HG03558 (cell line): ENCODE data around the gene MYADML2.
"Not testable (repeated sequence)": the region's sequence is repeated elsewhere in the genome, so short reads cannot be mapped to it uniquely, and the experiment has no call there.

Experiments
- ATAC-seq: cut with Tn5 transposase; IDR thresholded peaks from one replicate; pipeline ENCODE4 v1.9.1; 2021; ENCODE audit warnings: moderate number of reproducible peaks; ENCODE audit not compliant: unreplicated experiment; ENCODE audit errors: extremely low read depth

Gene MYADML2

GRCh38 chr17:81960130-81960958 lies 13.3 kb upstream of the MYADML2 start:
- no peak for ATAC-seq

GRCh38 chr17:81959362-81960129 lies 12.5 kb upstream of the MYADML2 start:
- ATAC-seq: no peak

GRCh38 chr17:81958633-81959342 lies 11.8 kb upstream of the MYADML2 start:
- ATAC-seq: no peak

- no peak for ATAC-seq
Observed at GRCh38 chr17:81957691-81958432, 10.8 kb upstream of the MYADML2 start.

GRCh38 chr17:81956607-81957589 lies 9.9 kb upstream of the MYADML2 start:
- ATAC-seq: no peak

GRCh38 chr17:81955756-81956544 lies 8.9 kb upstream of the MYADML2 start:
- no peak for ATAC-seq

GRCh38 chr17:81955058-81955681 lies 8.1 kb upstream of the MYADML2 start:
- ATAC-seq: no peak

GRCh38 chr17:81954131-81955057 lies 7.4 kb upstream of the MYADML2 start:
- ATAC-seq: no peak

GRCh38 chr17:81953443-81953842 lies 6.4 kb upstream of the MYADML2 start:
- ATAC-seq: not testable (repeated sequence)

GRCh38 chr17:81952792-81953228 lies 5.8 kb upstream of the MYADML2 start:
- no peak for ATAC-seq

- no peak for ATAC-seq
Observed at GRCh38 chr17:81951785-81952684, 5.0 kb upstream of the MYADML2 start.

GRCh38 chr17:81950501-81950900 lies 3.5 kb upstream of the MYADML2 start:
- no peak for ATAC-seq

GRCh38 chr17:81948635-81949378 lies 1.8 kb upstream of the MYADML2 start:
- ATAC-seq: no peak

- no peak for ATAC-seq
Observed at GRCh38 chr17:81944858-81945257, 2.2 kb downstream of the MYADML2 start.

GRCh38 chr17:81942167-81942553 lies 4.9 kb downstream of the MYADML2 start:
- ATAC-seq: no peak
